ENCODE results near the gene ZFAND2A. TPM values are rescaled to one million over a fixed set of nuclear protein-coding genes. Genes with fewer than 3 reads are reported as not detected.

Gene ZFAND2A
- total RNA-seq, 6 experiments from 2014 or later: 14.3 to 20.8 (median 18.0) TPM

DNA sequence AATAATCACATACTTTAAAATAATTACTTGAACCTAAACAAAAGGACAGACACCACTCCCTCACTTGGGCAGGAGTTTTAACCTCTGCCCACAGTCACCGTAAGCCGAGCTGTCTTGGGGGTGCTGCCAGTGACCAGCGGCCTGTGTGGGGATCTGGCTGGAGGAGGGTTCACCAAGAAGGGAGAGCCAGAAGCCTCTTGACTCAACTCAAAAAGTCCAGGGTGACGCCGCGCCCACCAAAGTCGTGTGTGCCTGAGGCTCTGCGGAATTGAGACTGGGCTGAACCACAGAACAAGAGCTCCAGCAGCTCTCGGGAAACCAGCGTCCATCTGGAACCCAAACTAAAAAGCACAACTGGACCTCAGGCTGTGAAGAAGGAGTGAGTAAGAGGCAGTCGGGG lies 35.8 kb downstream of the ZFAND2A start:
- Mint-ChIP-seq H3K27me3 (ENCODE audit: insufficient read depth) (no peaks in the 10 kb centered on the region; the same call in 1 of the 2 replicates), H3K27ac (no peak overlapping the region), H3K4me3 (no peak overlapping the region), H3K9me3 (no peaks in the 10 kb centered on the region), H3K4me1 (ENCODE audit: low read depth) (no peaks in the 10 kb centered on the region), H3K36me3 (ENCODE audit: low read depth) (0 out of 2 replicates have a peak, but pooled peaks cover 7% of the 10 kb centered on the region)
- TF ChIP-seq, protein P1, sequence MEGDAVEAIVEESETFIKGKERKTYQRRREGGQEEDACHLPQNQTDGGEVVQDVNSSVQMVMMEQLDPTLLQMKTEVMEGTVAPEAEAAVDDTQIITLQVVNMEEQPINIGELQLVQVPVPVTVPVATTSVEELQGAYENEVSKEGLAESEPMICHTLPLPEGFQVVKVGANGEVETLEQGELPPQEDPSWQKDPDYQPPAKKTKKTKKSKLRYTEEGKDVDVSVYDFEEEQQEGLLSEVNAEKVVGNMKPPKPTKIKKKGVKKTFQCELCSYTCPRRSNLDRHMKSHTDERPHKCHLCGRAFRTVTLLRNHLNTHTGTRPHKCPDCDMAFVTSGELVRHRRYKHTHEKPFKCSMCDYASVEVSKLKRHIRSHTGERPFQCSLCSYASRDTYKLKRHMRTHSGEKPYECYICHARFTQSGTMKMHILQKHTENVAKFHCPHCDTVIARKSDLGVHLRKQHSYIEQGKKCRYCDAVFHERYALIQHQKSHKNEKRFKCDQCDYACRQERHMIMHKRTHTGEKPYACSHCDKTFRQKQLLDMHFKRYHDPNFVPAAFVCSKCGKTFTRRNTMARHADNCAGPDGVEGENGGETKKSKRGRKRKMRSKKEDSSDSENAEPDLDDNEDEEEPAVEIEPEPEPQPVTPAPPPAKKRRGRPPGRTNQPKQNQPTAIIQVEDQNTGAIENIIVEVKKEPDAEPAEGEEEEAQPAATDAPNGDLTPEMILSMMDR (IDR thresholded peaks at IDR 0.05): no peak
- no peak for DNase-seq

DNA sequence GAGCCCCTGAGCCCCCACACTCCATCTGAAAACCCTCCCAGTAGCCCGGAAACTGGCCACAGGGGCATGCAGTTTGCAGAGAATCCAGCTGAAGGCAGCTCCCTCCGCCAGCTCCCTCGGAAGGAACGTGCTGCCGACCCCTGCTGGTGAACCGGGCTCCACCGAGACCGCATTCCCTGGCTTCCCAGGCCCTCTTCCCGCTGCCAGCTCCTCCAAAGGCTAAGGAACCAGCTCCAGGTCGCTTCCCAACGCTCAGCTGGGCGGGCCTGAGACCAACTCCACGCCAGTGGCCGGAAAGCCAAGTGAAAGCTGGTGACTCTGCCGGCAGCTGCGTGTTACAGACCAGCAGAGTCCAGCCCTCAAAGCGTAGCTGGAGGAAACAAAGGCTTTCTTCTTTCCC lies 36.3 kb downstream of the ZFAND2A start:
- Mint-ChIP-seq H3K27me3 (ENCODE audit: insufficient read depth) (no peaks in the 10 kb centered on the region; the same call in 1 of the 2 replicates), H3K4me3 (no peak overlapping the region), H3K4me1 (ENCODE audit: low read depth) (no peaks in the 10 kb centered on the region), H3K36me3 (ENCODE audit: low read depth) (0 out of 2 replicates have a peak, but pooled peaks cover 7% of the 10 kb centered on the region), H3K9me3 (no peaks in the 10 kb centered on the region), H3K27ac (no peak overlapping the region)
- no peak for DNase-seq
- TF ChIP-seq, protein P1 (IDR thresholded peaks at IDR 0.05): no peak

DNA sequence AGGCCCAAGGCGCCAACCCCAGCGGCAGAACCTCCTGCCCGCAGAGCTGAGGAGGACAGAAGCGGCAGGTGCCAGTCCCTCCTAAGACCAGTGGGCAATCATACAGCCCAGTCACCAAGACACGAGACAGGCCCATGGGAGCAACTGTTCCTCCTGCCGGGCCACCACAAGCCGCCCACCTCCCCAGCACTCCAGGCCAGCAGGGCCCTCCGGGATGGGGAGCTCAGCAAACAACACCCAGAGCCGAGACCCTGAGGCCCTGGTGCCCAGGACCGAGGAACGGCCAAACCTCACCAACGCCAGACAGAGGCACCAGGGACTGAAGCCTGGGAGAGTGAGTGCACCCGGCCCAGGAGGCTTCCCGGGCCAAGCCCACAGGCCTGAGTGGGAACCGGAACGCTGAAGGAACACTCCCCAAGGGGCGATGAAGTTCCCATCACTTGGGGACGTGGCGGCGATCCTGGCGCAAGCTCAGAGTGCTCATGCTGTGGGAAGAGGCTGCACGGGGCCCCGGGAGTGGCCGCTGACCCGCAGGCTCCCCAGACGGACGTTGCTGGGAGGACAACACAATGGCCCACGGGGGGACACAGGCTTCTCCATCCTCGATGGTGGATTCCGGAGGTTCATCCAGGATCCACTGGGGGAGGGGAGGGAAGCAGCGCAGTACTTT lies 37.0 kb downstream of the ZFAND2A start:
- TF ChIP-seq, protein P1 (IDR thresholded peaks at IDR 0.05): no peak
- Mint-ChIP-seq H3K27ac (no peak overlapping the region), H3K4me1 (ENCODE audit: low read depth) (no peaks in the 10 kb centered on the region), H3K27me3 (ENCODE audit: insufficient read depth) (no peaks in the 10 kb centered on the region; the same call in 1 of the 2 replicates), H3K4me3 (no peak overlapping the region), H3K9me3 (no peaks in the 10 kb centered on the region), H3K36me3 (ENCODE audit: low read depth) (peaks cover 10% of the 10 kb centered on the region)
- DNase-seq: no peak

DNA sequence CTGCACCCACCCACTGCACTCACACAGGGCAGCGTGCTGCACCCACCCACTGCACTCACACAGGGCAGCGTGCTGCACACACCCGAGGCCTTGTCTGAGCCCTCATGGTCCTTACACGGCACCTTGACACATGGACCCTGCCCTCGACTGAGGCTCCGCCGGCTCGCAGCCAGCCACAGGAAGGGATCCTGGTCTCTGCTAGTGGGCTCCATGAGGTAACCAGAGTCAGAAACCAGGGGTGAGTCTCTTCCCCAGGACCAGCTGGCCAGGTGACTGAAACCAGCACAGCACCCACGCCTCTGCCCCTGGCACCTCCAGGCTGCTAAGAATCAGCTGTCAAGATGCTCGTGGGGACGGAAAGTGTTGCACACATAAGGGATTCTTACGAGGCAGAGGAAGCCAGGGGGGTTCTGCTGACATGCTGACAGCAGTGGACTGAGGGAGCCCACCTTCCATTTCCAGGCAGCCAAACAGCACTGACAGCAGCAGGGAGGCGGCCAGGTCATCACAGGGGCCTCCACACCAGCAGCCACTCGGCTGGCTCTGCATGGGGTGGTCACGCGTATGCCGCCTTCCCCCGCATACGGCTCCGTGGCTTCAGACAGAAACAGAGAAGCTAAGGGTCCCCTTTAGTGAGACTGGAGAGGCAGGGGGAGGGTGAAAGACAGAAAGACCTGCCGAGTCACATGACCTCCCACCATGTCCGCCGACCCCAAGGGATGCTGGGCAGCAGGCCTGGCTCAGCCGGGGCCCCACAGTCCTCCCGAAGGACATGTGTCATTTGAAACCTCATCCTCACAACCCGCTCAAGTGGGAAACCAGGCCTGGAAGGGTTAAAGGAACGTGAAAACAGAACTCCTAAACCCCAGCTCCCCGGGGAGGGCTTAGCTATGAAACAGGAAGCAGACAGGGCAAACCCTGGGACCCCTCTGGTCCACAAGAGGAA lies 37.8 kb downstream of the ZFAND2A start:
- Mint-ChIP-seq H3K27ac (no peak overlapping the region), H3K27me3 (ENCODE audit: insufficient read depth) (no peaks in the 10 kb centered on the region; the same call in 1 of the 2 replicates), H3K36me3 (ENCODE audit: low read depth) (peaks cover 17% of the 10 kb centered on the region), H3K4me1 (ENCODE audit: low read depth) (no peaks in the 10 kb centered on the region), H3K4me3 (no peak overlapping the region), H3K9me3 (no peaks in the 10 kb centered on the region)
- DNase-seq: no peak
- TF ChIP-seq, protein P1 (IDR thresholded peaks at IDR 0.05): no peak

DNA sequence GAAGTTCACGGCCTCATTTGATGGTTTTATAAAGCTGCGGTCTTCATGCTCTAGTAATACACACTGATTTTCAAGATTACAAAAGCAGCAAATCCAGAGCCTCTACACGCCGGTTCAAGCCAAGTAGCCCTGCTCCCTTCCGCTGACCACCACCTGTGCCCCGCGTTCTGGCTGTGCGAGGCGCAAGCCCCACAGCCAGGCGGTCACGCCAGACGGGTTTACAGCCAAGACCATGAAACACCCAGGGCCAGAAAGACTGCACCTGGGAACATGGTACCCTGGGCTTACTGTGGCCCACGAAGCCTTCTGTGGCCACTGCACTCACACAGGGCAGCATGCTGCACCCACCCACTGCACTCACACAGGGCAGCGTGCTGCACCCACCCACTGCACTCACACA lies 38.5 kb downstream of the ZFAND2A start:
- Mint-ChIP-seq H3K27ac (no peak overlapping the region), H3K27me3 (ENCODE audit: insufficient read depth) (no peaks in the 10 kb centered on the region; the same call in 1 of the 2 replicates), H3K4me1 (ENCODE audit: low read depth) (no peaks in the 10 kb centered on the region), H3K36me3 (ENCODE audit: low read depth) (peaks cover 11% of the 10 kb centered on the region), H3K4me3 (no peak overlapping the region), H3K9me3 (no peaks in the 10 kb centered on the region)
- TF ChIP-seq, protein P1 (IDR thresholded peaks at IDR 0.05): no peak
- DNase-seq: no peak

Measured in HFFc6 (cell line).